Esophagus squamous epithelium (tissue), 5 donors: ENCODE measurements around the gene OVCH2. TPM values are rescaled to one million over a fixed set of nuclear protein-coding genes. Genes with fewer than 3 reads are reported as not detected.

Experiments
- DNase-seq: peaks from one replicate; lab custom pipeline; 2025; lab: John Stamatoyannopoulos, UW
- H3K27ac ChIP-seq, 4 donors: fragments of 200-600 bp; sonication (generic); one replicate each; pipeline ENCODE4 v1.5.1; 2016 to 2019; ENCODE audit warnings: mild to moderate bottlenecking in 1 of 4
- H3K27me3 ChIP-seq, 4 donors: fragments of 200-600 bp; sonication (generic); 1 replicate in 3 of 4; 2 replicates in 1 of 4; pipeline versions ENCODE4 v1.5.1 to v1.6.0; 2017 to 2021; ENCODE audit warnings: antibody characterized with exemption in 1 of 4
- H3K36me3 ChIP-seq, 3 donors: fragments of 200-600 bp; sonication (generic); one replicate each; pipeline ENCODE4 v1.5.1; 2016 to 2019
- H3K4me1 ChIP-seq, 3 donors: fragments of 200-600 bp; sonication (generic); one replicate each; pipeline ENCODE4 v1.5.1; 2017 to 2019
- H3K4me3 ChIP-seq, 4 donors: fragments of 200-600 bp; sonication (generic); 1 replicate in 3 of 4; 2 replicates in 1 of 4; pipeline ENCODE4 v1.5.1; 2016 to 2019; ENCODE audit warnings: mild to moderate bottlenecking in 2 of 4, moderate library complexity in 1 of 4
- H3K9me3 ChIP-seq, 3 donors: fragments of 200-600 bp; sonication (generic); one replicate each; pipeline ENCODE4 v1.5.1; 2016 to 2019
- CTCF ChIP-seq, 6 experiments: fragments of 450-650 bp in 4 of 6; fragments of 200-600 bp in 2 of 6; sonication (generic) in 2 of 6; IDR thresholded peaks; one replicate each; pipeline ENCODE4 v1.5.1; 2016 to 2019; ENCODE audit warnings: antibody characterized with exemption in 6 of 6, mild to moderate bottlenecking in 4 of 6, moderate library complexity in 4 of 6
- POLR2A ChIP-seq, 4 donors: fragments of 450-650 bp; IDR thresholded peaks; one replicate each; pipeline ENCODE4 v1.6.1; 2017; ENCODE audit warnings: antibody characterized with exemption in 4 of 4, mild to moderate bottlenecking in 4 of 4, moderate library complexity in 3 of 4
- WGBS, 2 donors: methylation state at CpG; one replicate each; pipeline ENCODE4 v1.1.5; 2018; 5-methylcytosine and 5-hydroxymethylcytosine counted together
- intact Hi-C: fragments of 100-400 bp; cut with DNase I; formaldehyde crosslinking; loops from one replicate; pipeline ENCODE4 v1.15.0; 2022
- total RNA-seq, 4 donors: library from RNA; depleted of rRNA; stranded (reverse); fragments of >200 nt; gene quantifications; one replicate each; pipeline ENCODE4 v1.1.0, GENCODE V29; 2016
- donor health status: DM: yes; HTN: yes; CAD: no.

Gene OVCH2
- total RNA-seq, 4 donors from 2014 or later, result 0.21 to 2.1 TPM; not detected in 2

- Histone ChIP-seq H3K4me3 (no peak overlapping the region), H3K4me1 (no peaks in the 10 kb centered on the region), H3K36me3 (peaks cover 18 to 84% (median 18%) of the 10 kb centered on the region in 3 donors), H3K9me3 (no peaks in the 10 kb centered on the region), H3K27me3 (no peaks in the 10 kb centered on the region), H3K27ac (no peak overlapping the region)
- intact Hi-C loops, result no loop called here
- 90 to 94% methylated on average over 2 to 3 of the region's 4 CpGs for WGBS, 2 donors
- TF ChIP-seq POLR2A (IDR thresholded peaks at IDR 0.05), result no peak
- no peak for TF ChIP-seq CTCF (IDR thresholded peaks at IDR 0.05)
- DNase-seq, result no peak
Observed at GRCh38 chr11:7654195-7654705, 52.0 kb downstream of the OVCH2 start.

- 57% methylated on average over 4 of the region's 9 CpGs; no CpG with 5 or more reads in 1 of the 2 donors for WGBS, 2 donors
Observed at GRCh38 chr11:7651700-7652099, 54.6 kb downstream of the OVCH2 start.

GRCh38 chr11:7651140-7651551 is 55.1 kb downstream of the OVCH2 start:
- Histone ChIP-seq H3K27ac (no peak overlapping the region), H3K27me3 (no peaks in the 10 kb centered on the region), H3K36me3 (peaks cover 18 to 100% (median 18%) of the 10 kb centered on the region in 3 donors), H3K4me1 (no peaks in the 10 kb centered on the region), H3K4me3 (no peak overlapping the region), H3K9me3 (no peaks in the 10 kb centered on the region)
- TF ChIP-seq CTCF (IDR thresholded peaks at IDR 0.05), result no peak
- TF ChIP-seq POLR2A (IDR thresholded peaks at IDR 0.05), result no peak
- DNase-seq, result no peak
- intact Hi-C loops, result no loop called here
- WGBS, 2 donors, result 80 to 82% methylated on average over 5 of the region's 5 CpGs

More at GRCh38 chr11:7651700-7652099, 54.6 kb downstream of the OVCH2 start:
- H3K4me1 ChIP-seq, result no peaks in the 10 kb centered on the region
- H3K4me3 ChIP-seq, result no peak overlapping the region
- peaks cover 18 to 100% (median 18%) of the 10 kb centered on the region in 3 donors for H3K36me3 ChIP-seq
- intact Hi-C loops, result no loop called here
- H3K27me3 ChIP-seq, result no peaks in the 10 kb centered on the region
- TF ChIP-seq POLR2A (IDR thresholded peaks at IDR 0.05) (no peak), CTCF (IDR thresholded peaks at IDR 0.05) (no peak)
- no peak overlapping the region for H3K27ac ChIP-seq
- no peaks in the 10 kb centered on the region for H3K9me3 ChIP-seq
- no peak for DNase-seq

- Histone ChIP-seq H3K4me3 (no peak overlapping the region), H3K27ac (no peak overlapping the region), H3K4me1 (no peaks in the 10 kb centered on the region), H3K9me3 (no peaks in the 10 kb centered on the region), H3K36me3 (peaks cover 8 to 98% (median 12%) of the 10 kb centered on the region in 3 donors), H3K27me3 (no peaks in the 10 kb centered on the region)
- DNase-seq, result no peak
- intact Hi-C loops, result no loop called here
- TF ChIP-seq CTCF (IDR thresholded peaks at IDR 0.05) (no peak), POLR2A (IDR thresholded peaks at IDR 0.05) (no peak)
- whole genome bisulfite sequencing, 2 donors, result 89 to 100% methylated on average over 2 to 3 of the region's 3 CpGs
Observed at GRCh38 chr11:7648264-7648663, 58.0 kb downstream of the OVCH2 start.

GRCh38 chr11:7646866-7647265 is 59.4 kb downstream of the OVCH2 start:
- no peaks in the 10 kb centered on the region for H3K9me3 ChIP-seq
- H3K36me3 ChIP-seq, result peaks cover 5 to 98% (median 8%) of the 10 kb centered on the region in 3 donors
- TF ChIP-seq CTCF (IDR thresholded peaks at IDR 0.05), result no peak
- no peak for TF ChIP-seq POLR2A (IDR thresholded peaks at IDR 0.05)
- no peaks in the 10 kb centered on the region for H3K27me3 ChIP-seq
- H3K4me1 ChIP-seq, result peaks cover 0 to 7% (median 0%) of the 10 kb centered on the region in 3 donors
- WGBS, 2 donors, result 88 to 95% methylated on average over 2 of the region's 2 CpGs
- intact Hi-C loops, result no loop called here
- DNase-seq, result no peak
- no peak overlapping the region for H3K4me3 ChIP-seq
- H3K27ac ChIP-seq, result no peak overlapping the region
